CD14-positive monocyte (primary cell): Measurements from ENCODE around the gene EXD2. TPM values are rescaled to one million over a fixed set of nuclear protein-coding genes. Genes with fewer than 3 reads are reported as not detected.

Source experiments
- DNase-seq, 3 donors: peaks; one replicate each; pipeline ENCODE4 v3.0.0-alpha.2; 2011 to 2022
- H2AFZ ChIP-seq: 2 replicates; pipeline ENCODE4 v1.6.0; 2012; ENCODE audit warnings: mild to moderate bottlenecking, low read depth, low read length, inconsistent platforms; ENCODE audit not compliant: insufficient read depth, poor library complexity, severe bottlenecking
- H3K27ac ChIP-seq, 2 donors: 1 replicate in 1 of 2; 2 replicates in 1 of 2; pipeline ENCODE4 v1.5.1; 2012 to 2013; ENCODE audit warnings: low read length in 2 of 2, control low read depth in 1 of 2, inconsistent platforms in 1 of 2, low read depth in 1 of 2, mild to moderate bottlenecking in 1 of 2
- H3K27me3 ChIP-seq, 2 donors: one replicate each; pipeline versions ENCODE4 v1.6.0 to v1.6.1; 2011 to 2013; ENCODE audit warnings: low read length in 2 of 2; ENCODE audit not compliant: control insufficient read depth in 2 of 2, insufficient read depth in 2 of 2
- H3K36me3 ChIP-seq, 2 donors: replicated peaks in 1 of 2; 1 replicate in 1 of 2; 2 replicates in 1 of 2; pipeline versions ENCODE4 v1.5.1 to v1.6.1; 2012 to 2013; ENCODE audit warnings: low read length in 2 of 2, control low read depth in 1 of 2, inconsistent platforms in 1 of 2, mild to moderate bottlenecking in 1 of 2; ENCODE audit not compliant: insufficient read depth in 2 of 2, control insufficient read depth in 1 of 2
- H3K4me1 ChIP-seq, 2 donors: 1 replicate in 1 of 2; 2 replicates in 1 of 2; pipeline versions ENCODE4 v1.5.1 to v1.6.1; 2012 to 2013; ENCODE audit warnings: low read length in 2 of 2, control low read depth in 1 of 2, inconsistent platforms in 1 of 2, mild to moderate bottlenecking in 1 of 2, moderate library complexity in 1 of 2; ENCODE audit not compliant: insufficient read depth in 2 of 2, control insufficient read depth in 1 of 2
- H3K4me2 ChIP-seq: replicated peaks from 2 replicates; pipeline ENCODE3; 2012; ENCODE audit warnings: low read length, moderate library complexity, mild to moderate bottlenecking; ENCODE audit not compliant: poor library complexity, severe bottlenecking; ENCODE audit errors: extremely low read depth
- H3K4me3 ChIP-seq, 3 experiments: fragments of 200-600 bp in 1 of 3; sonication (generic) in 1 of 3; replicated peaks in 1 of 3; 1 replicate in 2 of 3; 2 replicates in 1 of 3; pipeline ENCODE4 v1.5.1; 2011 to 2013; ENCODE audit warnings: low read length in 3 of 3, mild to moderate bottlenecking in 3 of 3, control low read depth in 2 of 3, low read depth in 2 of 3, inconsistent platforms in 1 of 3, moderate library complexity in 1 of 3
- H3K79me2 ChIP-seq: 2 replicates; pipeline ENCODE4 v1.6.0; 2012; ENCODE audit warnings: mild to moderate bottlenecking, control low read depth, inconsistent platforms, low read length, moderate library complexity; ENCODE audit not compliant: insufficient read depth
- H3K9ac ChIP-seq: 2 replicates; pipeline ENCODE4 v1.6.0; 2017; ENCODE audit warnings: low read length, mild to moderate bottlenecking; ENCODE audit not compliant: insufficient read depth, poor library complexity, severe bottlenecking
- H3K9me3 ChIP-seq, 2 donors: replicated peaks in 1 of 2; 1 replicate in 1 of 2; 2 replicates in 1 of 2; pipeline versions ENCODE4 v1.5.1 to v1.6.1; 2012 to 2013; ENCODE audit warnings: low read length in 2 of 2, control low read depth in 1 of 2; ENCODE audit not compliant: control insufficient read depth in 1 of 2, insufficient read depth in 1 of 2
- H4K20me1 ChIP-seq: 2 replicates; pipeline ENCODE4 v1.6.0; 2012; ENCODE audit warnings: mild to moderate bottlenecking, low read length, control low read depth, moderate library complexity; ENCODE audit not compliant: insufficient read depth
- H3K27ac Mint-ChIP-seq, 7 donors: one replicate each; pipeline ENCODE4 v1.8.0; 2020; ENCODE audit warnings: mild to moderate bottlenecking in 7 of 7, mixed read lengths in 7 of 7, moderate library complexity in 6 of 7, inconsistent platforms in 2 of 7
- H3K27me3 Mint-ChIP-seq, 3 donors: one replicate each; pipeline ENCODE4 v1.8.0; 2021 to 2022; ENCODE audit warnings: low read depth in 3 of 3, mild to moderate bottlenecking in 3 of 3, mixed read lengths in 3 of 3, moderate library complexity in 3 of 3, inconsistent platforms in 1 of 3
- H3K36me3 Mint-ChIP-seq, 2 donors: one replicate each; pipeline ENCODE4 v1.8.0; 2020; ENCODE audit warnings: mixed read lengths in 2 of 2, inconsistent platforms in 1 of 2, mild to moderate bottlenecking in 1 of 2
- H3K4me1 Mint-ChIP-seq: one replicate; pipeline ENCODE4 v1.8.0; 2020; ENCODE audit warnings: mild to moderate bottlenecking, mixed read lengths
- H3K4me3 Mint-ChIP-seq, 2 donors: one replicate each; pipeline ENCODE4 v1.8.0; 2020; ENCODE audit warnings: mild to moderate bottlenecking in 2 of 2, mixed read lengths in 2 of 2, moderate library complexity in 1 of 2
- H3K9me3 Mint-ChIP-seq, 7 donors: one replicate each; pipeline ENCODE4 v1.8.0; 2020 to 2022; ENCODE audit warnings: mixed read lengths in 7 of 7, mild to moderate bottlenecking in 6 of 7, moderate library complexity in 6 of 7, inconsistent platforms in 2 of 7
- WGBS: methylation state at CpG from one replicate; pipeline ENCODE4 v1.1.5; 2013; ENCODE audit warnings: missing lambda C conversion rate; ENCODE audit not compliant: insufficient coverage; 5-methylcytosine and 5-hydroxymethylcytosine counted together
- intact Hi-C, 2 donors: fragments of 100-400 bp; cut with micrococcal nuclease; formaldehyde crosslinking; loops; one replicate each; pipeline versions ENCODE4 v1.15.0 to v1.15.1; 2023
- polyA plus RNA-seq, 3 donors: library from polyadenylated mRNA; depleted of rRNA in 1 of 3; unstranded in 2 of 3; stranded (reverse) in 1 of 3; fragments of 300-500 nt in 2 of 3; fragments of >200 nt in 1 of 3; fragmentation: Illumina TruSeq in 2 of 3; gene quantifications; 1 replicate in 2 of 3; 2 replicates in 1 of 3; pipeline ENCODE4 v1.2.3, GENCODE V29; 2012 to 2021
- TF ChIP-seq, protein P1 (sequence below): fragments of 200-600 bp; IDR thresholded peaks from one replicate; pipeline ENCODE4 v1.8.0; 2022; ENCODE audit warnings: antibody characterized with exemption, mild to moderate bottlenecking

EXD2 gene
- polyA plus RNA-seq, 3 donors = 2.3 to 4.0 (median 3.1) TPM

DNA sequence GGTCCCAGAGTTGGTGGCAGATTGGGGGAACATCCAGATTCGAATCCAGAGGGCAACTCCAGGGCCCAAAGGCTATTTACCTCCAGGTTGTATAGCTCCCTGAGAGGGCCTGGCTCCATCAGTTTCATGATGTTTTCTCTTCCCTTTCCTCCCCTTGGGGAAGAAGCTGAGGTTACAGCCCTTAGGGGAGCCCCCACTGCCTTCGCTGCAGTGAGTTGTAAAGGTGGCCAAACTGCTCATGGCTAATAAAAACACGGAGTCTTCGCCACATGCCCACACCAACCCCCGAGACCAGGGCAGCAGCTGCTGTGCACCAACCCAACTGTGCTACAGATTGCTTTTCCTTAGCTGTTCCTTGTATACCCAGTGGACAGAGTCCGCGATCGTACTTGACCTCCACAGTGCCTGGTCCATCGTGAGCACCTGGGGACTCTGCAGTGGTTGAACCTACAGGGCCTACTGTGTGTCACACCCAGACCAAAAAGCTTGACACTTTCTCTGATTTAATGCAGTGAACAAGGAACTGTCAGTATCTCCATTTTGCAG is 89.5 kb downstream of the EXD2 start:
- Histone ChIP-seq H3K4me2 (no peak overlapping the region), H3K79me2 (no peaks in the 10 kb centered on the region), H3K9ac (no peak overlapping the region), H3K4me1 (no peaks in the 10 kb centered on the region), H3K27ac (no peak overlapping the region), H3K36me3 (no peaks in the 10 kb centered on the region), H4K20me1 (no peaks in the 10 kb centered on the region), H2AFZ (no peak overlapping the region), H3K9me3 (no peaks in the 10 kb centered on the region), H3K4me3 (no peak overlapping the region), H3K27me3 (no peaks in the 10 kb centered on the region)
- Mint-ChIP-seq H3K27ac (no peak overlapping the region), H3K9me3 (peaks cover 0 to 8% (median 2%) of the 10 kb centered on the region in 7 donors), H3K36me3 (no peaks in the 10 kb centered on the region), H3K4me1 (no peaks in the 10 kb centered on the region), H3K4me3 (no peak overlapping the region), H3K27me3 (peaks cover 5 to 14% (median 14%) of the 10 kb centered on the region in 3 donors)
- DNase-seq = no peak
- intact Hi-C loops = no loop called here
- WGBS = 96% methylated on average over 8 of the region's 9 CpGs
- TF ChIP-seq, protein P1, sequence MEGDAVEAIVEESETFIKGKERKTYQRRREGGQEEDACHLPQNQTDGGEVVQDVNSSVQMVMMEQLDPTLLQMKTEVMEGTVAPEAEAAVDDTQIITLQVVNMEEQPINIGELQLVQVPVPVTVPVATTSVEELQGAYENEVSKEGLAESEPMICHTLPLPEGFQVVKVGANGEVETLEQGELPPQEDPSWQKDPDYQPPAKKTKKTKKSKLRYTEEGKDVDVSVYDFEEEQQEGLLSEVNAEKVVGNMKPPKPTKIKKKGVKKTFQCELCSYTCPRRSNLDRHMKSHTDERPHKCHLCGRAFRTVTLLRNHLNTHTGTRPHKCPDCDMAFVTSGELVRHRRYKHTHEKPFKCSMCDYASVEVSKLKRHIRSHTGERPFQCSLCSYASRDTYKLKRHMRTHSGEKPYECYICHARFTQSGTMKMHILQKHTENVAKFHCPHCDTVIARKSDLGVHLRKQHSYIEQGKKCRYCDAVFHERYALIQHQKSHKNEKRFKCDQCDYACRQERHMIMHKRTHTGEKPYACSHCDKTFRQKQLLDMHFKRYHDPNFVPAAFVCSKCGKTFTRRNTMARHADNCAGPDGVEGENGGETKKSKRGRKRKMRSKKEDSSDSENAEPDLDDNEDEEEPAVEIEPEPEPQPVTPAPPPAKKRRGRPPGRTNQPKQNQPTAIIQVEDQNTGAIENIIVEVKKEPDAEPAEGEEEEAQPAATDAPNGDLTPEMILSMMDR = no peak

GRCh38 chr14:69281450-69282169 is 90.3 kb downstream of the EXD2 start:
- peaks cover 0 to 7% (median 0%) of the 10 kb centered on the region in 7 donors for H3K9me3 Mint-ChIP-seq
- H3K27me3 ChIP-seq = no peaks in the 10 kb centered on the region
- TF ChIP-seq, protein P1 = no peak
- H3K36me3 Mint-ChIP-seq = no peaks in the 10 kb centered on the region
- no peak overlapping the region for H3K4me2 ChIP-seq
- H3K4me3 Mint-ChIP-seq = no peak overlapping the region
- no peaks in the 10 kb centered on the region for H3K9me3 ChIP-seq
- peaks cover 7 to 14% (median 10%) of the 10 kb centered on the region in 3 donors for H3K27me3 Mint-ChIP-seq
- WGBS = 89% methylated on average over 7 of the region's 10 CpGs
- DNase-seq = peak in 1 of 3 donors; percentile 8
- H3K79me2 ChIP-seq = no peaks in the 10 kb centered on the region
- no peaks in the 10 kb centered on the region for H3K36me3 ChIP-seq
- no peak overlapping the region for H3K4me3 ChIP-seq
- H3K27ac Mint-ChIP-seq = no peak overlapping the region
- no peaks in the 10 kb centered on the region for H4K20me1 ChIP-seq
- H2AFZ ChIP-seq = no peak overlapping the region
- no peaks in the 10 kb centered on the region for H3K4me1 Mint-ChIP-seq
- no peak overlapping the region for H3K27ac ChIP-seq
- H3K9ac ChIP-seq = no peak overlapping the region
- no peaks in the 10 kb centered on the region for H3K4me1 ChIP-seq
- intact Hi-C loops = no loop called here
